RCC 7860 (cell line): Measurements from ENCODE around the gene C19orf81.

Source experiments
- DNase-seq: peaks from one replicate; pipeline ENCODE4 v3.0.0-alpha.2; 2015; ENCODE audit warnings: low spot score
- FAIRE-seq: peaks from 2 replicates; lab custom pipeline; 2012; peaks lifted over from hg19 to GRCh38; lab: Jason Lieb, UNC

Gene C19orf81

GRCh38 chr19:50657712-50658440 lies 8.6 kb downstream of the C19orf81 start:
- no peak for DNase-seq
- FAIRE-seq, result no peak

- no peak for DNase-seq
- FAIRE-seq, result no peak
These were observed 9.4 kb downstream of the C19orf81 start for GRCh38 chr19:50658441-50659317.

GRCh38 chr19:50659318-50660087 lies 10.3 kb downstream of the C19orf81 start:
- FAIRE-seq, result no peak
- DNase-seq, result no peak

- DNase-seq (no peak), FAIRE-seq (no peak)
These were observed 10.8 kb downstream of the C19orf81 start for GRCh38 chr19:50660088-50660366.

- FAIRE-seq (no peak), DNase-seq (no peak)
These were observed 11.8 kb downstream of the C19orf81 start for GRCh38 chr19:50661023-50661422.

- FAIRE-seq, result no peak
- no peak for DNase-seq
These were observed 12.8 kb downstream of the C19orf81 start for GRCh38 chr19:50661766-50662650.

GRCh38 chr19:50662651-50663481 lies 13.6 kb downstream of the C19orf81 start:
- FAIRE-seq (no peak), DNase-seq (no peak)

GRCh38 chr19:50663482-50663790 lies 14.2 kb downstream of the C19orf81 start:
- no peak for DNase-seq
- FAIRE-seq, result no peak

- DNase-seq (no peak), FAIRE-seq (no peak)
These were observed 15.0 kb downstream of the C19orf81 start for GRCh38 chr19:50664204-50664603.

GRCh38 chr19:50666346-50667176 lies 17.3 kb downstream of the C19orf81 start:
- FAIRE-seq, result no peak
- DNase-seq, result no peak

- no peak for DNase-seq
- no peak for FAIRE-seq
These were observed 18.0 kb downstream of the C19orf81 start for GRCh38 chr19:50667177-50667758.

- DNase-seq, result no peak
- no peak for FAIRE-seq
These were observed 18.6 kb downstream of the C19orf81 start for GRCh38 chr19:50667759-50668231.

GRCh38 chr19:50668416-50668815 lies 19.2 kb downstream of the C19orf81 start:
- DNase-seq, result no peak
- no peak for FAIRE-seq

GRCh38 chr19:50668879-50669278 lies 19.6 kb downstream of the C19orf81 start:
- DNase-seq (no peak), FAIRE-seq (no peak)

- DNase-seq, result no peak
- no peak for FAIRE-seq
These were observed 20.3 kb downstream of the C19orf81 start for GRCh38 chr19:50669302-50670101.

- DNase-seq, result no peak
These were observed 20.8 kb downstream of the C19orf81 start for GRCh38 chr19:50670102-50670380.

GRCh38 chr19:50673118-50673517 lies 23.9 kb downstream of the C19orf81 start:
- DNase-seq (no peak), FAIRE-seq (no peak)

More at GRCh38 chr19:50670102-50670380, 20.8 kb downstream of the C19orf81 start:
- FAIRE-seq, result no peak
